WTC11 (cell line): ENCODE results near the gene HSBP1L1. TPM values are rescaled to one million over a fixed set of nuclear protein-coding genes. Genes with fewer than 3 reads are reported as not detected.

Experiments used
- ATAC-seq: fragments of 200-7000 bp; cut with Tn5 transposase; 2 replicates; pipeline ENCODE4 v1.10.0; 2021; ENCODE audit warnings: mild to moderate bottlenecking, moderate library complexity
- CTCF ChIA-PET: fragments of 300-600 bp; sonication (Branson Sonifier 250); formaldehyde crosslinking; loops from one replicate; lab custom pipeline; 2021; ENCODE audit warnings: antibody characterized with exemption; lab: Charles Lee
- POLR2A ChIA-PET: fragments of 350-600 bp; sonication (Branson Sonifier 250); formaldehyde crosslinking; loops from one replicate; lab custom pipeline; 2021; ENCODE audit warnings: antibody characterized with exemption; lab: Charles Lee
- DNase-seq: peaks from one replicate; pipeline ENCODE4 v3.0.0; 2021; ENCODE audit warnings: low spot score
- H3K27ac Mint-ChIP-seq: 2 replicates; pipeline ENCODE4 v1.8.0; 2021; ENCODE audit warnings: mixed read lengths
- H3K27me3 Mint-ChIP-seq: 2 replicates; pipeline ENCODE4 v1.8.0; 2021; ENCODE audit warnings: low read depth, mild to moderate bottlenecking, moderate library complexity, mixed read lengths
- H3K36me3 Mint-ChIP-seq: 2 replicates; pipeline ENCODE4 v1.8.0; 2021; ENCODE audit warnings: mixed read lengths
- H3K4me1 Mint-ChIP-seq: 2 replicates; pipeline ENCODE4 v1.8.0; 2022; ENCODE audit warnings: mixed read lengths
- H3K4me3 Mint-ChIP-seq: 2 replicates; pipeline ENCODE4 v1.8.0; 2021; ENCODE audit warnings: mild to moderate bottlenecking, moderate library complexity, mixed read lengths
- H3K9me3 Mint-ChIP-seq: 2 replicates; pipeline ENCODE4 v1.8.0; 2021; ENCODE audit warnings: mixed read lengths
- E2F1 ChIP-seq: sonication (generic); formaldehyde crosslinking; IDR thresholded peaks from 2 replicates; pipeline ENCODE4 v1.8.0; 2022; ENCODE audit warnings: mild to moderate bottlenecking, missing genetic modification reagents
- EMX1 ChIP-seq: fragments of 250-450 bp; sonication (Bioruptor Pico); IDR thresholded peaks from 2 replicates; pipeline ENCODE4 v1.8.0; 2021; ENCODE audit warnings: mild to moderate bottlenecking
- GRHL2 ChIP-seq: fragments of 250-450 bp; sonication (Bioruptor Pico); IDR thresholded peaks from 2 replicates; pipeline ENCODE4 v1.8.0; 2022; ENCODE audit warnings: mild to moderate bottlenecking, moderate library complexity; ENCODE audit not compliant: insufficient replicate concordance, severe bottlenecking
- HMGXB4 ChIP-seq: sonication (generic); formaldehyde crosslinking; IDR thresholded peaks from 2 replicates; pipeline ENCODE4 v1.8.1; 2023; ENCODE audit warnings: mild to moderate bottlenecking, moderate library complexity, missing genetic modification reagents
- IRF2 ChIP-seq: sonication (generic); formaldehyde crosslinking; IDR thresholded peaks from 2 replicates; pipeline ENCODE4 v1.8.0; 2022; ENCODE audit warnings: low read depth, missing genetic modification reagents, borderline replicate concordance
- JAZF1 ChIP-seq: fragments of 250-450 bp; sonication (Bioruptor Pico); IDR thresholded peaks from 2 replicates; pipeline ENCODE4 v1.9.0; 2021; ENCODE audit warnings: moderate library complexity, mild to moderate bottlenecking, inconsistent platforms
- MLX ChIP-seq: sonication (generic); formaldehyde crosslinking; IDR thresholded peaks from 2 replicates; pipeline ENCODE4 v1.8.1; 2023; ENCODE audit warnings: mild to moderate bottlenecking, missing genetic modification reagents, moderate library complexity
- NFATC4 ChIP-seq: fragments of 250-450 bp; sonication (Bioruptor Pico); IDR thresholded peaks from 2 replicates; pipeline ENCODE4 v1.9.0; 2021; ENCODE audit warnings: mild to moderate bottlenecking
- PRDM15 ChIP-seq: sonication (generic); formaldehyde crosslinking; IDR thresholded peaks from 2 replicates; pipeline ENCODE4 v1.8.0; 2022; ENCODE audit warnings: missing genetic modification reagents
- SP1 ChIP-seq: sonication (generic); formaldehyde crosslinking; conservative IDR thresholded peaks from 2 replicates; pipeline ENCODE4 v1.8.1; 2022; ENCODE audit warnings: missing genetic modification reagents
- TEAD4 ChIP-seq: sonication (generic); formaldehyde crosslinking; IDR thresholded peaks from 2 replicates; pipeline ENCODE4 v1.8.0; 2022; ENCODE audit warnings: mild to moderate bottlenecking, missing genetic modification reagents
- USF2 ChIP-seq: sonication (generic); formaldehyde crosslinking; IDR thresholded peaks from 2 replicates; pipeline ENCODE4 v1.8.1; 2023; ENCODE audit warnings: mild to moderate bottlenecking, missing genetic modification reagents, moderate library complexity
- ZBTB21 ChIP-seq: sonication (generic); formaldehyde crosslinking; IDR thresholded peaks from 2 replicates; pipeline ENCODE4 v1.8.1; 2023; ENCODE audit warnings: mild to moderate bottlenecking, missing genetic modification reagents, borderline replicate concordance
- ZMAT4 ChIP-seq: fragments of 250-450 bp; sonication (Bioruptor Pico); IDR thresholded peaks from 2 replicates; pipeline ENCODE4 v1.9.0; 2021; ENCODE audit warnings: mild to moderate bottlenecking
- ZNF232 ChIP-seq: sonication (generic); formaldehyde crosslinking; IDR thresholded peaks from 2 replicates; pipeline ENCODE4 v1.8.0; 2022; ENCODE audit warnings: mild to moderate bottlenecking, missing genetic modification reagents
- ZNF396 ChIP-seq: fragments of 250-450 bp; sonication (Bioruptor Pico); IDR thresholded peaks from 2 replicates; pipeline ENCODE4 v1.8.0; 2021; ENCODE audit warnings: mild to moderate bottlenecking, moderate library complexity, borderline replicate concordance
- ZNF532 ChIP-seq: fragments of 250-450 bp; sonication (Bioruptor Pico); IDR thresholded peaks from 2 replicates; pipeline ENCODE4 v1.9.0; 2021; ENCODE audit warnings: mild to moderate bottlenecking, borderline replicate concordance
- total RNA-seq: library from RNA; stranded (reverse); gene quantifications from 3 replicates; pipeline ENCODE4 v1.2.3, GENCODE V29; 2021

HSBP1L1 gene
- total RNA-seq, 1 experiment from 2014 or later = 1.4 TPM

GRCh38 chr18:79972720-79973119 is 8.3 kb downstream of the HSBP1L1 start (continued):
- TF ChIP-seq USF2 (CRISPR knock-in tag) (no peak), GRHL2 (CRISPR knock-in tag) (no peak), ZNF232 (CRISPR knock-in tag) (no peak), SP1 (CRISPR knock-in tag) (no peak), ZBTB21 (CRISPR knock-in tag) (no peak), HMGXB4 (CRISPR knock-in tag) (no peak), TEAD4 (no peak), IRF2 (CRISPR knock-in tag) (no peak), NFATC4 (CRISPR knock-in tag) (no peak), ZNF532 (CRISPR knock-in tag) (no peak), ZNF396 (no peak), EMX1 (no peak)

GRCh38 chr18:79973517-79973916 is 9.1 kb downstream of the HSBP1L1 start:
- Mint-ChIP-seq H3K4me3 (no peak overlapping the region), H3K27ac (no peak overlapping the region), H3K4me1 (no peaks in the 10 kb centered on the region), H3K27me3 (no peaks in the 10 kb centered on the region), H3K36me3 (peaks cover 62% of the 10 kb centered on the region), H3K9me3 (no peaks in the 10 kb centered on the region)
- TF ChIP-seq JAZF1 (CRISPR knock-in tag) (no peak), ZMAT4 (CRISPR knock-in tag) (no peak), E2F1 (CRISPR knock-in tag) (no peak), MLX (CRISPR knock-in tag) (no peak), PRDM15 (CRISPR knock-in tag) (no peak)
- ATAC-seq = no peak
- ChIA-PET CTCF (no interaction called here), POLR2A (interaction anchor here (0.7 kb wide), 1 partner anchor 123 kb away, joined by 3 read pairs; no protein-coding TSS in a partner anchor)
- DNase-seq = no peak
